Loucy (cell line): ENCODE measurements around the gene RBSN.

Source experiments
- H2AFZ ChIP-seq: fragments of 200-600 bp; sonication (generic); 2 replicates; pipeline ENCODE4 v1.6.0; 2016; ENCODE audit warnings: antibody characterized with exemption, mild to moderate bottlenecking, low read length, moderate library complexity
- H3F3A ChIP-seq: fragments of 200-600 bp; 2 replicates; pipeline ENCODE4 v1.6.0; 2016; ENCODE audit warnings: antibody characterized with exemption, low read depth, mild to moderate bottlenecking
- H3K27me3 ChIP-seq: fragments of 200-600 bp; sonication (generic); 2 replicates; pipeline ENCODE4 v1.6.1; 2014; ENCODE audit warnings: low read length, mild to moderate bottlenecking; ENCODE audit not compliant: insufficient read depth, poor library complexity, severe bottlenecking
- H3K36me3 ChIP-seq: fragments of 200-600 bp; sonication (generic); 2 replicates; pipeline ENCODE4 v1.6.1; 2016; ENCODE audit warnings: low read length; ENCODE audit not compliant: insufficient read depth
- H3K4me1 ChIP-seq: fragments of 200-600 bp; sonication (generic); 2 replicates; pipeline ENCODE4 v1.5.1; 2014; ENCODE audit warnings: low read length, mild to moderate bottlenecking; ENCODE audit not compliant: insufficient read depth, poor library complexity, severe bottlenecking
- H3K4me2 ChIP-seq: fragments of 200-600 bp; sonication (generic); 2 replicates; pipeline ENCODE4 v1.6.0; 2014; ENCODE audit warnings: antibody characterized with exemption, low read length, low read depth, mild to moderate bottlenecking; ENCODE audit not compliant: poor library complexity, severe bottlenecking
- H3K4me3 ChIP-seq: fragments of 200-600 bp; sonication (generic); 2 replicates; pipeline ENCODE4 v1.5.1; 2014; ENCODE audit warnings: low read length, mild to moderate bottlenecking, mixed read lengths; ENCODE audit not compliant: poor library complexity, severe bottlenecking
- H3K79me2 ChIP-seq: fragments of 200-600 bp; sonication (generic); 2 replicates; pipeline ENCODE4 v1.6.1; 2014; ENCODE audit warnings: low read length; ENCODE audit not compliant: insufficient read depth
- H3K9ac ChIP-seq: fragments of 200-600 bp; sonication (generic); 2 replicates; pipeline ENCODE4 v1.6.0; 2014; ENCODE audit warnings: mild to moderate bottlenecking, low read depth, low read length, moderate library complexity; ENCODE audit not compliant: poor library complexity, severe bottlenecking
- H3K9me2 ChIP-seq: fragments of 200-600 bp; sonication (generic); replicated peaks from 2 replicates; pipeline ENCODE4 v1.6.1; 2016; ENCODE audit warnings: low read depth, low read length, mixed read lengths
- H3K9me3 ChIP-seq: fragments of 200-600 bp; sonication (generic); 2 replicates; pipeline ENCODE4 v1.6.1; 2014; ENCODE audit warnings: mild to moderate bottlenecking, antibody characterized with exemption, low read length, low read depth; ENCODE audit not compliant: insufficient read depth
- H4K20me1 ChIP-seq: fragments of 200-600 bp; sonication (generic); 2 replicates; pipeline ENCODE4 v1.6.0; 2014; ENCODE audit warnings: antibody characterized with exemption, low read length, mild to moderate bottlenecking; ENCODE audit not compliant: insufficient read depth, poor library complexity, severe bottlenecking
- CTCF ChIP-seq: fragments of 200-600 bp; sonication (generic); conservative IDR thresholded peaks from 2 replicates; pipeline ENCODE4 v1.5.1; 2014; ENCODE audit warnings: mild to moderate bottlenecking, antibody characterized with exemption, low read length
- EZH2phosphoT487 ChIP-seq: fragments of 200-600 bp; IDR thresholded peaks from 2 replicates; pipeline ENCODE4 v1.6.1; 2018; ENCODE audit warnings: antibody characterized with exemption, mild to moderate bottlenecking, moderate library complexity, borderline replicate concordance

Gene RBSN

GRCh38 chr3:15086699-15087098, 12.2 kb downstream of the RBSN start:
- Histone ChIP-seq H3K79me2 (no peaks in the 10 kb centered on the region), H3F3A (no peaks in the 10 kb centered on the region), H3K4me1 (no peaks in the 10 kb centered on the region), H3K9ac (no peak overlapping the region), H2AFZ (no peak overlapping the region), H3K9me2 (no peaks in the 10 kb centered on the region), H3K36me3 (peaks cover 36% of the 10 kb centered on the region; the same call in 1 of the 2 replicates), H3K9me3 (no peaks in the 10 kb centered on the region), H3K4me2 (no peak overlapping the region), H4K20me1 (no peaks in the 10 kb centered on the region), H3K27me3 (no peaks in the 10 kb centered on the region), H3K4me3 (no peak overlapping the region)
- TF ChIP-seq CTCF (no peak), EZH2phosphoT487 (no peak)

GRCh38 chr3:15086263-15086662, 12.7 kb downstream of the RBSN start:
- no peaks in the 10 kb centered on the region for H3K9me3 ChIP-seq
- no peaks in the 10 kb centered on the region for H3K79me2 ChIP-seq
- no peak overlapping the region for H3K9ac ChIP-seq
- no peaks in the 10 kb centered on the region for H3K27me3 ChIP-seq
- no peaks in the 10 kb centered on the region for H3F3A ChIP-seq
- TF ChIP-seq EZH2phosphoT487 (no peak), CTCF (no peak)
- H3K4me2 ChIP-seq, result no peak overlapping the region
- peaks cover 36% of the 10 kb centered on the region; the same call in 1 of the 2 replicates for H3K36me3 ChIP-seq
- no peaks in the 10 kb centered on the region for H3K9me2 ChIP-seq
- no peak overlapping the region for H3K4me3 ChIP-seq
- no peak overlapping the region for H2AFZ ChIP-seq
- no peaks in the 10 kb centered on the region for H4K20me1 ChIP-seq
- H3K4me1 ChIP-seq, result no peaks in the 10 kb centered on the region

- H2AFZ ChIP-seq, result no peak overlapping the region
- no peak overlapping the region for H3K4me2 ChIP-seq
- no peaks in the 10 kb centered on the region for H3K9me2 ChIP-seq
- H3K27me3 ChIP-seq, result no peaks in the 10 kb centered on the region
- no peak overlapping the region for H3K9ac ChIP-seq
- no peaks in the 10 kb centered on the region for H3F3A ChIP-seq
- TF ChIP-seq CTCF (no peak), EZH2phosphoT487 (no peak)
- no peaks in the 10 kb centered on the region for H3K79me2 ChIP-seq
- H4K20me1 ChIP-seq, result no peaks in the 10 kb centered on the region
- peaks cover 57% of the 10 kb centered on the region; the same call in 1 of the 2 replicates for H3K36me3 ChIP-seq
- H3K4me1 ChIP-seq, result no peaks in the 10 kb centered on the region
- no peak overlapping the region for H3K4me3 ChIP-seq
- H3K9me3 ChIP-seq, result no peaks in the 10 kb centered on the region
These were observed 15.7 kb downstream of the RBSN start for GRCh38 chr3:15083252-15083651.
